ENCODE data around the gene RETREG2.
A peak's percentile ranks its signal among the peaks of the same experiment; 100 is the strongest.

The RETREG2 gene

GRCh38 chr2:219175928-219176817 lies 1.9 kb upstream of the RETREG2 start:
- Histone ChIP-seq H2AFZ (ENCODE audit: low read depth, low read length) (peak overlapping the region; percentile 2), H3K27ac (ENCODE audit: low read length, poor library complexity, severe bottlenecking) (peak overlapping the region; percentile 55), H3K36me3 (ENCODE audit: control insufficient read depth in 1 of 2, insufficient read depth in 2 of 2, low read depth in 1 of 2, low read length in 2 of 2) (peaks cover 43 to 58% of the 10 kb centered on the region in 2 experiments), H3K18ac (ENCODE audit: low read depth in 1 of 2, low read length in 2 of 2) (peak overlapping the region; percentile 73 to 95), H3K4me2 (ENCODE audit: low read length, poor library complexity, severe bottlenecking) (peak overlapping the region; percentile 94), H2BK12ac (ENCODE audit: low read length in 2 of 2) (peak overlapping the region in 1 of 2 experiments; percentile 57), H3K27me3 (ENCODE audit: control insufficient read depth in 1 of 2, insufficient read depth in 1 of 2, low read length in 2 of 2) (no peaks in the 10 kb centered on the region), H3K9ac (ENCODE audit: low read length) (peak overlapping the region; percentile 99), H3K14ac (ENCODE audit: low read length in 2 of 2) (peak overlapping the region in 1 of 2 experiments; percentile 58), H2BK120ac (ENCODE audit: low read depth, low read length) (no peak overlapping the region), H3K4me1 (ENCODE audit: control insufficient read depth, insufficient read depth, low read depth, low read length) (peaks cover 18% of the 10 kb centered on the region), H2BK5ac (ENCODE audit: low read depth, low read length, poor library complexity, severe bottlenecking) (peak overlapping the region; percentile 1), H2AK5ac (ENCODE audit: low read length, severe bottlenecking) (no peak overlapping the region), H4K91ac (ENCODE audit: low read length) (peak overlapping the region; percentile 11), H3K79me1 (replicated peaks; ENCODE audit: low read length, poor library complexity, severe bottlenecking) (peaks cover 22% of the 10 kb centered on the region), H3K9me3 (ENCODE audit: control insufficient read depth, low read length) (no peaks in the 10 kb centered on the region), H3K4me3 (ENCODE audit: insufficient read depth in 1 of 2, low read depth in 1 of 2, low read length in 2 of 2) (peak overlapping the region; percentile 64 to 92), H3K4ac (ENCODE audit: low read depth in 1 of 2, low read length in 2 of 2) (peak overlapping the region; percentile 1 to 9), H3K23ac (ENCODE audit: low read length in 2 of 2) (peak overlapping the region in 1 of 2 experiments; percentile 67), H2BK15ac (ENCODE audit: low read depth, poor library complexity, severe bottlenecking) (peak overlapping the region; percentile 75), H4K8ac (ENCODE audit: low read length) (peak overlapping the region; percentile 45)
- under 1% methylated on average over 29 of the region's 45 CpGs for WGBS
- DNase-seq: peak; percentile 62

DNA sequence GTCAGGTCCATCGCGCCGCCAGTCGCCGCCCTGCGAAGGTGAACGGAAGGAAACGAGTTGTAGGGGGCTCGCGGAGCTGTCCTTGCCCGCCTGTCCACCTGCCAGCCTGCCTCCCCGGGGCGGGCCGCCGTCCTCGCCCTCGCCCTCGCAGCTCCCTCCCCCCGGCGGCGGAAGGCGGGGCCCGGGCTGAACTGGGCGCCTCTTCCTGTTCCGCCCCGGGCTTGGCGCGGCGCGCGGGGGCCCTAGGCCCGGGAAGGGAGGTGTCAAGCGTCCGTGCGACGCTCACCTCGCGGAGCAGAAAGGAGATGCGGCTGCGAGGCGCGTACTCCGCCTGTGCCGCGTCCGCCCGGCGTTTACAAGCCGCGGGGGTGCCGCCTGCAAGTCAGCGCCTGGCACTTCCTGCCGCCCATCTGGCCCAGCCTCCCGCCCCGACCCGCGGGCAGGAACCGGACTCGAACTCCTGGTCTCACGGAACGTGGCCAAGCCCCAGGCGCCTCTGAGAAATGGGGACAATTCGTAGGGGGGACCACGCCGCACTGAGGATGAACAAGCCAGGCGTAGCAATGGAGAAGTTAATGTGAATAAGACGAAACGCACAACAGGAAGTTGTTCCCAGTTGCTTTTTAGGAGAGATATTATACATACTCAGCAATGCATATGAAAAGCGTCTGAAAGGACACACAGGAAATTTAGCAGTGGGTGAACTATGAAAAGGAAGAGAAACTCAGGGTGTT lies 1.1 kb upstream of the RETREG2 start, which contains the start of gene CNPPD1:
TSS of gene CNPPD1 (minus strand) at position 108 of the 734 bp plus-strand sequence. CDS start at position 11, 97 bp downstream.
- no peaks in the 10 kb centered on the region for H3K9me3 ChIP-seq (ENCODE audit: control insufficient read depth, low read length)
- H3K36me3 ChIP-seq (ENCODE audit: control insufficient read depth in 1 of 2, insufficient read depth in 2 of 2, low read depth in 1 of 2, low read length in 2 of 2): peaks cover 46 to 60% of the 10 kb centered on the region in 2 experiments
- H2BK12ac ChIP-seq (ENCODE audit: low read length in 2 of 2): peak within 1 kb of the TSS in 1 of 2 experiments; percentile 73
- under 1% methylated on average over 61 of the region's 69 CpGs for WGBS
- no peaks in the 10 kb centered on the region for H3K27me3 ChIP-seq (ENCODE audit: control insufficient read depth in 1 of 2, insufficient read depth in 1 of 2, low read length in 2 of 2)
- peak within 1 kb of the TSS; percentile 85 for H2BK5ac ChIP-seq (ENCODE audit: low read depth, low read length, poor library complexity, severe bottlenecking)
- peak within 1 kb of the TSS in 1 of 2 experiments; percentile 86 for H3K23ac ChIP-seq (ENCODE audit: low read length in 2 of 2)
- peak within 1 kb of the TSS; percentile 66 to 92 for H3K4me3 ChIP-seq (ENCODE audit: insufficient read depth in 1 of 2, low read depth in 1 of 2, low read length in 2 of 2)
- peak within 1 kb of the TSS in 1 of 2 experiments; percentile 99 for H3K14ac ChIP-seq (ENCODE audit: low read length in 2 of 2)
- peak within 1 kb of the TSS; percentile 96 for H4K91ac ChIP-seq (ENCODE audit: low read length)
- peak within 1 kb of the TSS; percentile 94 for H3K4me2 ChIP-seq (ENCODE audit: low read length, poor library complexity, severe bottlenecking)
- H3K27ac ChIP-seq (ENCODE audit: low read length, poor library complexity, severe bottlenecking): peak within 1 kb of the TSS; percentile 98
- no peak within 1 kb of the TSS for H2AK5ac ChIP-seq (ENCODE audit: low read length, severe bottlenecking)
- peaks cover 18% of the 10 kb centered on the region for H3K4me1 ChIP-seq (ENCODE audit: control insufficient read depth, insufficient read depth, low read depth, low read length)
- peak within 1 kb of the TSS; percentile 76 for H2BK15ac ChIP-seq (ENCODE audit: low read depth, poor library complexity, severe bottlenecking)
- peak within 1 kb of the TSS; percentile 62 to 96 for H3K4ac ChIP-seq (ENCODE audit: low read depth in 1 of 2, low read length in 2 of 2)
- H2BK120ac ChIP-seq (ENCODE audit: low read depth, low read length): peak within 1 kb of the TSS; percentile 91
- peak within 1 kb of the TSS; percentile 99 for H3K9ac ChIP-seq (ENCODE audit: low read length)
- H4K8ac ChIP-seq (ENCODE audit: low read length): peak within 1 kb of the TSS; percentile 97
- peaks cover 29% of the 10 kb centered on the region for H3K79me1 ChIP-seq (replicated peaks; ENCODE audit: low read length, poor library complexity, severe bottlenecking)
- peak within 1 kb of the TSS; percentile 94 to 99 for H3K18ac ChIP-seq (ENCODE audit: low read depth in 1 of 2, low read length in 2 of 2)
- peak; percentile 84 for DNase-seq
- H2AFZ ChIP-seq (ENCODE audit: low read depth, low read length): peak within 1 kb of the TSS; percentile 85

DNA sequence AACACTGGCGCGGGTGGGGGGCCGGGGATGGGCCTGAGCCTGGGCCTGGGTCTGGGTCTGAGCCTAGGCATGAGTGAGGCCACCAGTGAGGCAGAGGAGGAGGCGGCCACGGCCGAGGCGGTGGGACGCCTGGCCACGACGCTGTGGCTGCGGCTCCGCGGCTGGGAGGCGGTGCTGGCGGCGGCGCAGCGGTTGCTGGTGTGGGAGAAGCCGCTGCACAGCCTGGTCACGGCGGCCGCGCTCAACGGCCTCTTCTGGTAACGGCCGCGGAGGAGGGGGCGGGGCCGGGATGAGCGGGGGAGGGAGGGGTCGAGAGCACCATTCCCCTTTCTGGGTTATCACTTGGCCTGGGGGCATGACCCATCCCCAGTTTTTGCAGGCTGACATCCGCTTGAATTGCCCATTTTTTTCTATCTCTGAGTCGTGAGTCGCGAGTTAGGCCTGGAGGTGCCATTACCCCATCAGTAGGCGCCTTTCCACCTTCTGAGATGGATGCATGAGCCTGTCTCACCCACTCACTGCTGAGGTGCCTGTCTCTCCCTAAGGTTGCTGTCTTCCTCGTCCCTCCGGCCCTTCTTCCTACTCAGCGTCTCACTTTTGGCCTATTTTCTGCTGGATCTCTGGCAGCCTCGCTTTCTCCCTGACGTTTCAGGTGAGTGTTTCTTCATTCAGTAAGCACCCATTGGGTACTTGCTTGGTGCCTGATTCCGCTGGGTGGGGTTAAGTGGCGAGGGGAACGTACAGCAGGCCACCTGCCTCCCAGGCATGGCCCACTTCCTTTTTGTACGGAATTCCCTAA lies 501 bp downstream of the RETREG2 start:
- H2BK5ac ChIP-seq (ENCODE audit: low read depth, low read length, poor library complexity, severe bottlenecking): no peak overlapping the region
- peaks cover 18% of the 10 kb centered on the region for H3K4me1 ChIP-seq (ENCODE audit: control insufficient read depth, insufficient read depth, low read depth, low read length)
- 3% methylated on average over 16 of the region's 45 CpGs for WGBS
- no peak overlapping the region for H2AK5ac ChIP-seq (ENCODE audit: low read length, severe bottlenecking)
- H3K9me3 ChIP-seq (ENCODE audit: control insufficient read depth, low read length): no peaks in the 10 kb centered on the region
- H3K18ac ChIP-seq (ENCODE audit: low read depth in 1 of 2, low read length in 2 of 2): peak overlapping the region; percentile 95 to 100
- no peak overlapping the region for H4K91ac ChIP-seq (ENCODE audit: low read length)
- H3K27me3 ChIP-seq (ENCODE audit: control insufficient read depth in 1 of 2, insufficient read depth in 1 of 2, low read length in 2 of 2): no peaks in the 10 kb centered on the region
- H3K14ac ChIP-seq (ENCODE audit: low read length in 2 of 2): peak overlapping the region in 1 of 2 experiments; percentile 100
- H3K9ac ChIP-seq (ENCODE audit: low read length): peak overlapping the region; percentile 99
- H4K8ac ChIP-seq (ENCODE audit: low read length): peak overlapping the region; percentile 93
- peak overlapping the region in 1 of 2 experiments; percentile 97 for H2BK12ac ChIP-seq (ENCODE audit: low read length in 2 of 2)
- H2BK120ac ChIP-seq (ENCODE audit: low read depth, low read length): no peak overlapping the region
- H3K4me3 ChIP-seq (ENCODE audit: insufficient read depth in 1 of 2, low read depth in 1 of 2, low read length in 2 of 2): peak overlapping the region; percentile 99
- peaks cover 37% of the 10 kb centered on the region for H3K79me1 ChIP-seq (replicated peaks; ENCODE audit: low read length, poor library complexity, severe bottlenecking)
- H3K23ac ChIP-seq (ENCODE audit: low read length in 2 of 2): peak overlapping the region in 1 of 2 experiments; percentile 98
- DNase-seq: peak; percentile 49
- H3K27ac ChIP-seq (ENCODE audit: low read length, poor library complexity, severe bottlenecking): no peak overlapping the region
- H3K4me2 ChIP-seq (ENCODE audit: low read length, poor library complexity, severe bottlenecking): peak overlapping the region; percentile 59
- H2AFZ ChIP-seq (ENCODE audit: low read depth, low read length): peak overlapping the region; percentile 80
- peak overlapping the region; percentile 91 to 94 for H3K4ac ChIP-seq (ENCODE audit: low read depth in 1 of 2, low read length in 2 of 2)
- H2BK15ac ChIP-seq (ENCODE audit: low read depth, poor library complexity, severe bottlenecking): peak overlapping the region; percentile 76
- peaks cover 47 to 60% of the 10 kb centered on the region in 2 experiments for H3K36me3 ChIP-seq (ENCODE audit: control insufficient read depth in 1 of 2, insufficient read depth in 2 of 2, low read depth in 1 of 2, low read length in 2 of 2)

Data from mesenchymal stem cell (in vitro differentiated cells and primary cell).